MM.1S (cell line): Measurements from ENCODE around the gene POLD4.
"Not testable (repeated sequence)": the region's sequence is repeated elsewhere in the genome, so short reads cannot be mapped to it uniquely, and the experiment has no call there.

Source experiments
- DNase-seq: peaks from one replicate; pipeline ENCODE4 v3.0.0-alpha.2; 2015
- H2AFZ ChIP-seq: fragments of 300-600 bp; sonication (generic); 2 replicates; pipeline ENCODE4 v1.6.0; 2016; ENCODE audit warnings: antibody characterized with exemption, low read length
- H3F3A ChIP-seq: fragments of 300-600 bp; sonication (generic); 2 replicates; pipeline ENCODE4 v1.6.1; 2016; ENCODE audit warnings: mild to moderate bottlenecking, antibody characterized with exemption, low read length, moderate library complexity, mixed read lengths; ENCODE audit not compliant: insufficient read depth
- H3K27ac ChIP-seq: fragments of 300-600 bp; sonication (generic); 2 replicates; pipeline ENCODE4 v1.5.1; 2016; ENCODE audit warnings: mild to moderate bottlenecking, low read length
- H3K27me3 ChIP-seq: fragments of 300-600 bp; sonication (generic); replicated peaks from 2 replicates; pipeline ENCODE4 v1.6.0; 2016; ENCODE audit warnings: low read length; ENCODE audit not compliant: insufficient read depth
- H3K36me3 ChIP-seq: fragments of 300-600 bp; sonication (generic); replicated peaks from 2 replicates; pipeline ENCODE4 v1.6.1; 2016; ENCODE audit warnings: mild to moderate bottlenecking, low read length, mixed read lengths; ENCODE audit not compliant: insufficient read depth
- H3K4me1 ChIP-seq: fragments of 300-600 bp; sonication (generic); 2 replicates; pipeline ENCODE4 v1.6.1; 2016; ENCODE audit warnings: low read length, mixed read lengths
- H3K4me2 ChIP-seq: fragments of 300-600 bp; sonication (generic); 2 replicates; pipeline ENCODE4 v1.6.0; 2016; ENCODE audit warnings: low read depth, low read length
- H3K4me3 ChIP-seq: fragments of 300-600 bp; sonication (generic); 2 replicates; pipeline ENCODE4 v1.5.1; 2016; ENCODE audit warnings: low read length, mixed read lengths
- H3K79me2 ChIP-seq: fragments of 300-600 bp; sonication (generic); 2 replicates; pipeline ENCODE4 v1.6.1; 2016; ENCODE audit warnings: mixed run types, low read length, mixed read lengths
- H3K9ac ChIP-seq: fragments of 300-600 bp; sonication (generic); 2 replicates; pipeline ENCODE4 v1.6.1; 2016; ENCODE audit warnings: low read length, mixed read lengths
- H3K9me2 ChIP-seq: fragments of 300-600 bp; sonication (generic); replicated peaks from 2 replicates; pipeline ENCODE4 v1.6.1; 2016; ENCODE audit warnings: mild to moderate bottlenecking, low read length, mixed read lengths; ENCODE audit not compliant: insufficient read depth
- H3K9me3 ChIP-seq: fragments of 300-600 bp; sonication (generic); replicated peaks from 2 replicates; pipeline ENCODE4 v1.6.1; 2016; ENCODE audit warnings: mild to moderate bottlenecking, low read length, mixed read lengths; ENCODE audit not compliant: insufficient read depth
- H4K20me1 ChIP-seq: fragments of 300-600 bp; sonication (generic); 2 replicates; pipeline ENCODE4 v1.6.1; 2016; ENCODE audit warnings: mild to moderate bottlenecking, low read length, moderate library complexity, mixed read lengths; ENCODE audit not compliant: insufficient read depth
- CTCF ChIP-seq: fragments of 300-600 bp; sonication (generic); IDR thresholded peaks from 2 replicates; pipeline ENCODE4 v1.5.1; 2016; ENCODE audit warnings: antibody characterized with exemption, low read length, mixed read lengths
- EZH2 ChIP-seq: fragments of 300-600 bp; sonication (generic); optimal IDR thresholded peaks from 2 replicates; pipeline ENCODE3; 2017; ENCODE audit warnings: low read depth, mild to moderate bottlenecking, antibody characterized with exemption, low read length, mixed read lengths
- EZH2phosphoT487 ChIP-seq: fragments of 300-600 bp; sonication (generic); IDR thresholded peaks from 2 replicates; pipeline ENCODE4 v1.6.1; 2018; ENCODE audit warnings: antibody characterized with exemption, low read length

Gene POLD4

GRCh38 chr11:67353317-67354074 lies at the start of gene POLD4:
Gene POLD4 (minus strand): TSS chr11:67353546. CDS start chr11:67353399, 147 bp downstream.
- Histone ChIP-seq H3K9ac (peak within 1 kb of the TSS; percentile 90), H3K4me2 (peak within 1 kb of the TSS; percentile 98), H3F3A (peaks cover 26% of the 10 kb centered on the region), H3K27me3 (no peaks in the 10 kb centered on the region), H3K9me3 (no peaks in the 10 kb centered on the region), H3K9me2 (no peaks in the 10 kb centered on the region), H3K36me3 (no peaks in the 10 kb centered on the region), H3K4me1 (peaks cover 36% of the 10 kb centered on the region), H3K4me3 (peak within 1 kb of the TSS; percentile 91), H4K20me1 (no peaks in the 10 kb centered on the region), H3K27ac (peak within 1 kb of the TSS; percentile 99), H3K79me2 (peaks cover 8% of the 10 kb centered on the region; the same call in 1 of the 2 replicates), H2AFZ (peak within 1 kb of the TSS; percentile 83)
- DNase-seq: peak; percentile 96
- TF ChIP-seq EZH2phosphoT487 (no peak), CTCF (no peak), EZH2 (no peak)

- Histone ChIP-seq H3K4me1 (peaks cover 13% of the 10 kb centered on the region; the same call in 1 of the 2 replicates), H3K79me2 (peaks cover 33% of the 10 kb centered on the region)
- not testable (repeated sequence) for H3K4me2 ChIP-seq, H2AFZ ChIP-seq, H3K9me2 ChIP-seq, DNase-seq, H4K20me1 ChIP-seq, H3K4me3 ChIP-seq, H3K9me3 ChIP-seq, H3K27me3 ChIP-seq, H3K9ac ChIP-seq, H3K36me3 ChIP-seq, H3F3A ChIP-seq, H3K27ac ChIP-seq
These were observed 49.7 kb upstream of the POLD4 start for GRCh38 chr11:67403085-67403484.

GRCh38 chr11:67402192-67402839 lies 49.0 kb upstream of the POLD4 start:
- Histone ChIP-seq H3K4me1 (peaks cover 13% of the 10 kb centered on the region; the same call in 1 of the 2 replicates), H3K4me3 (peak overlapping the region; percentile 58), H2AFZ (peak overlapping the region; percentile 52; the same call in 1 of the 2 replicates), H3K4me2 (peak overlapping the region; percentile 82), H3K79me2 (peaks cover 40% of the 10 kb centered on the region), H3K27ac (peak overlapping the region; percentile 62; the same call in 1 of the 2 replicates), H3K9ac (peak overlapping the region; percentile 70)
- not testable (repeated sequence) for H3K9me3 ChIP-seq, H3K27me3 ChIP-seq, H3F3A ChIP-seq, DNase-seq, H4K20me1 ChIP-seq, H3K36me3 ChIP-seq, H3K9me2 ChIP-seq

- Histone ChIP-seq H3K27me3 (no peaks in the 10 kb centered on the region), H3K4me1 (peaks cover 13% of the 10 kb centered on the region; the same call in 1 of the 2 replicates), H3K9me3 (no peaks in the 10 kb centered on the region), H2AFZ (peak within 1 kb of the TSS; percentile 52; the same call in 1 of the 2 replicates), H3K9ac (peak within 1 kb of the TSS; percentile 92), H4K20me1 (no peaks in the 10 kb centered on the region), H3K9me2 (no peaks in the 10 kb centered on the region), H3K4me2 (peak within 1 kb of the TSS; percentile 92), H3K4me3 (peak within 1 kb of the TSS; percentile 96), H3K79me2 (peaks cover 45% of the 10 kb centered on the region), H3K27ac (peak within 1 kb of the TSS; percentile 62; the same call in 1 of the 2 replicates), H3F3A (peaks cover 9% of the 10 kb centered on the region; the same call in 1 of the 2 replicates), H3K36me3 (no peaks in the 10 kb centered on the region)
- peak; percentile 84 for DNase-seq
- TF ChIP-seq EZH2 (no peak), CTCF (peak; percentile 37; the same call in 1 of the 2 replicates), EZH2phosphoT487 (no peak)
These were observed 48.3 kb upstream of the POLD4 start, which contains the start of gene PPP1CA for GRCh38 chr11:67401495-67402191. Gene PPP1CA (minus strand): TSS chr11:67401858. CDS start chr11:67401782, 76 bp downstream.
